Activated CD8-positive, alpha-beta memory T cell treated with anti-CD3 and anti-CD28 coated beads for 48 hours (primary cell): ENCODE measurements around the gene RANBP17.
"Not testable (repeated sequence)": the region's sequence is repeated elsewhere in the genome, so short reads cannot be mapped to it uniquely, and the experiment has no call there.

Source experiments
- DNase-seq, 3 experiments: peaks; one replicate each; pipeline ENCODE4 v3.0.0-alpha.2; 2020; ENCODE audit warnings: low read depth in 2 of 3, low spot score in 2 of 3

Gene RANBP17

DNA sequence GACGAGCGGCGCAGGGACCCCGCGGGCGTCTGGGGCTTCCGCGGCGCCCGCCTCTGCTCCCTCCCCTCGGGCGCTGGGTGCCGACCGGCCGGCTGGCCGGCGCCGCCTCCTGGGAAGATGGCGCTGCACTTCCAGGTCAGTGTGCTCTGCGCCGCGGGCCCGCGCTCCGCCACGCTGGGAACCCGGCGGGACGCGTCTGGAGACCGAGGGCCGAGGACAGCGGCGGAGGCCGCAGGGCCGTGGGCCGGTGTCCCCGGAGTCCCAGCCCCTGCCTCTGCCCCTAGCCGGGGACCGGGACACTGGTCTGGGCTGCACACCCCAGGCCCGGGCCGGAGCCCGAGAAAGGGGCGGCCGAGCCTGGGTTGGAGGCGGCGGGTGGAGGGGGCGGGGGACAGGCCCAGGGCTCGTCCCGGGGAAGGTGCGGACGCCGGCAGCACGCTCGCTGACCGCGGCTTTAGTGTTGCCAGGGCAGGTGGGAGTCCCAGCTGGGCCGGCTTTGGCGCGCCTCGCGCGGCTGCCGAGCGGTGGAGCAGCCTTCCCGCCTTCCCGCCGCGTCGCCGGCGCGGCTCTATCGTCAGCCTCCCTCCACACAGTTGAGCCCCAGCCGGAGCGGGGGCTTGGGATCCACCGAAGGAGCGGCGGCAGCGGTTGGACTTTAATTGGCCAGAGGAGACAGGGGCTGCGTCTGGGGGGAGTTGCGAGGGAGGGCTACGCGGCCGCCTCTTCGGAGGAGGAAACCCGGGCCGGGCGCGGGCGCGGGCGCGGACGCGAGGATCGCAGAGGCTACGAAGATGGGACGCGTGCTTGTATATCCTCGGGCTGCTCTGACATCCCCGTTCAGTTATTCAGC lies at the start of gene RANBP17:
TSS of gene RANBP17 (plus strand) at position 102 of the 850 bp plus-strand sequence.
- DNase-seq: no peak

DNA sequence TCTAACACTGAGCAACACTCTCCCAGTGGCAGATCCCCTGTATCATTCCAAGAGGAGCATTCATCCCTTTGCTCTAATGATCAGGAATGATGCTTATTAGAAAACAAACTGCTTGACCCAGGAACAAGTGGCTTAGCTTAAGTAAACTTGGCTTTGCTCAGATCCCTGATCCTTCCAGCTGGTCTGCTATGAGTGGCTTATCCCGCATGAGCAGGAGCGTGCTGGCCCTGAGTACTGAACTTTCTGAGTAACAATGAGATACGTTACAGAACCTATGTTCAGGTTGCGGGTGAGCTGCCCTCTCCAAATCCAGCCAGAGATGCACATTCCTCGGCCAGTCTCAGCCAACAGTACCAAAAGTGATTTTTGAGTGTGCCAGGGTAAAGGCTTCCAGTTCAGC lies 48.6 kb upstream of the RANBP17 start:
- DNase-seq: no peak

DNA sequence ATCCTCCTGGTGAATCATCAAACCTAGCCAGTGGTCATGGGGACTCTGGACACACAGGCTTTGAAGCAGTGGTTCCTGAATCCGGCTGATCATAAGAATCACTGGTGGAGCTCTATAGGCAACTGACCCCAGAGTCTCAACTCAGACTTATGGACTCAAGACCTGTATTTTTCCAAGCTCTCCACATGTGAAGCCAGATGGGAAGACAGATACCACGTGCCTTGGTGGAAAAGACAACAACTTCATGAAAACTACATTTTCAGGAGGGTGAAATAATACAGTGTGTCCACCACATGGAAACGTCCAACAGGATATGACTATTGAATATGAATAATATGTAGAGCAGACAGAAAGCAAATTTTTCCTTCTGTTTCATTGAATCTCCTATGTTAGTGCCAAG lies 44.6 kb upstream of the RANBP17 start:
- no peak for DNase-seq

DNA sequence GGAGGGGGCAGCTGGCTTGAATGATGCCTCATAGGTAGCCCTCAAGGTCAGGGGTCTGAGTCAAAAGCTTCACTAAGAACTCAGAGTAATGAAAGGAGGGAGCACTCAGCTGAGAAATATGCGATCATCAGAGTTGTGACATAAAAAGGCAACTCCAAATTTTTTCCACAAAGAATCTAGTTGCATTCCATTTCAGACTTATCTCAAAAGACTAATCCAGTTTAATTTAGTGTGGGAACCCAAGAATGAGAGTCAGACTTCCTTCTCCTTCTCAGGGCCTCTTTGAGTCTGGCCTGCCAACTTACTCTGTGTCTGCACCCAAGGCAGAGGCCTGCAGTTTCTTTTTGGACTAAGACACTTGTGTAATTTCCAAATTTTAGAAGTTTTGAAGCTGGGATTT lies 43.6 kb upstream of the RANBP17 start:
- DNase-seq: no peak

DNA sequence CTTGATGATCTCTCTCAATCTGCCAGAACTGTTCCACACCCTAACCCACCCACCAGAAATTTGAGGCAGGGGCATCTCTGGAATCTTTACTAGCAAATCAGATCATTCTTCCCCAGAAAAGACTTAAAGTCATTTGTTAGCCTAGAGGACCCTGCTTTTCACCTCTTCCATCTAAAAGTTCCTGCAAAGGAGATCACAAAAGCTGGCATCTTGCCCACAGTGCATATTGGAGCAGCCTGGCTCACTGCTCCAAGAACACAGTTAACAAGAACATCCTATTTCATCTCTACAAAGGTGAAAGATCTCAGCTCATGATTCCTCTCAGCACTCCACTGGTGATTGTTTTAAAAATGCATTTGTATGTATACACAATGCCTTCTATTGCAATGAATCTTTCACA lies 42.0 kb upstream of the RANBP17 start:
- no peak for DNase-seq

DNA sequence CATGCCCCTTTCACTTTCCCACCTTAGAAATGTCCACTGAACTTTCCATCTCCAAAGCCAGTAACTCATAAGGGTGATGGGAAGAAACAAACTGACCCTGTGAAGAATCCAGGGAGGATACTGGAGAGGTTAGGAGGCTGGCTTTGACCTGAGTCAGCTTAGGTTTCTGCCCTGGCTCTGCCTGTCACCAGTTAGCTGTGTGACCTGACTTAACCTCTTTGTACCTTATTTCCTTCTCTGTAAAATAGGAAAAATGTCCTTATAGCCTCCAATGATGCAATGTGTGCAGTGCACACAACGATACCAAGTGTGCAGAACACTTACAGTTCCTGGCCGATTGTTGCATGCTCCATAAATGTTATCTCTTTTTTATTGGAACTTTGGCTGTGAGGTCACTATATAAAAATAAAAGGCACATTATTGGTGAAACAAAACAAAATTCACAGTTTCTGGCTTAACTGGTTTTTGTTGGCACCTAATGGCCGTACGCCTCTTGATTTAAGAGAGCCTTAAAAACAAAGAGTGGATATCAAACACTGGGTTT lies 40.5 kb upstream of the RANBP17 start:
- DNase-seq: no peak

DNA sequence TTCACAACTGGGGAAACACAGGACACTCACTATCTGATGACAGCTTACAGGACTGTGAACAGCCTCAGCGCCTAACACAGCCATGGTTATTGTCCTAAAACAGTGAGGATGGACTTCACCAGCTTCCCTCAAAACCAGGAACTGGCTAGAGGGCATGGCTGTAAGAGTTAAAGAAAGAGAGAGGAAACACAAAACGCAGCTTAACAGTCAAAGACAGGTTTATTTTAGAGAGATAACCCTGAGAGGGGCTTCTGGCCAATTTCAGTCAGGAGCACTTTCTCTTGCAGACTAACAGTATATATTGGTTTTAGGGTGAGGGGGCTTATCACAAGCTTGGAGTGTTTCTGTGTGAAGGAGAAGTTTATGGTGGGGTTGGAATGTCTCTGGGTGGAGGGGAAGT lies 35.7 kb upstream of the RANBP17 start:
- DNase-seq: no peak

DNA sequence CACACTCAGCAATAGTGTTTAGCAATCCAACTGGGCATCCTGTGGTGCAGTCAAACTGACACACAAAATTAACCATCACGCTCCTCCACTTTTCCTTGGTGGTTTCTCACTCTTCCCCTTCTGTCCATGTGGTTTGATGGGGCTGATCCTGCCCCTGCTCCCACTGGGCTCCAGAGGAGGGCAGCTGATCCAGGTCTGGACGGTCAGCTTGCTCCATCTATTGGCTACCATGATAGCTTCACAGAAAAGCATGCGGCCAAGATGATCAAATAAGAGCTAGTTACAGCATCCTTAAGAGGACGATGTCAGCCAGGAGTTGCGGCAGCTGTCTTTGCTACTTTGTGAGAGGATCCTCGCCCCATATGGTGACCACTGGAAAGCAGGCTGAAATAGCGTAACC lies 29.6 kb upstream of the RANBP17 start:
- no peak for DNase-seq

DNA sequence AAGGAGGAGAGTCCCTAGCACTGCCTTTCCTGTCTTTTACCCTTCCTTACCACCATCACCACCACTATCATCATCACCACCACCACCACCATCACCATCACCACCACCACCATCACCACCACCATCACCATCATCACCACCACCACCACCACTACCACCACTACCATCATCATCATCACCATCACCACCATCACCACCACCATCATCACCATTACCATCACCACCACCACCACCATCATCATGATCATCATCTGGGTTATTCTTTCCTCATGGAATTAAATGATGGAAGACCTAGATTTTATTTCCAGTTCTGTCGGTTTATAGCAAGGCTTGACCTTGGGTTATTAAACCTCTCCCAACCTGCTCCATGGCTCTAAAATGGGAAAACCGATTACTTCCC lies 27.8 kb upstream of the RANBP17 start:
- not testable (repeated sequence) for DNase-seq

DNA sequence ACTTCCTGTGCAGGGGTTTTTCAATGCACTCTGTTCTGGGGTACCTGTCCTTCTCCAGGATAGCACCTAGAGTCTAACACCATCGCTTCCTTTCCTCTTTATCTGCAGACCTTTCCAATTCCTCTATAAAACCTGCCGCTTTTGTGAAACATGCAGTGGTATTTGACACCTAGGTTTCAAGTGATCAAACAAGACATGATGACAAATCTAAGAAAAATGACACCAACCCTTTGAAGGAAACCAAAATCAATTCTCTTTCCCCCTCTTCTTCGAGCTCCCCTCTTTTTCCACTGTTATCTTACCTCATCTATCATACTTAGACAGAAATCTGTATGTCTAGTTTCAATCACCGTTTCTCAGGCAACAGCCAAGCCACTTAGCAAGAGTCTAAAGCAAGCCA lies 25.6 kb upstream of the RANBP17 start:
- DNase-seq: no peak

DNA sequence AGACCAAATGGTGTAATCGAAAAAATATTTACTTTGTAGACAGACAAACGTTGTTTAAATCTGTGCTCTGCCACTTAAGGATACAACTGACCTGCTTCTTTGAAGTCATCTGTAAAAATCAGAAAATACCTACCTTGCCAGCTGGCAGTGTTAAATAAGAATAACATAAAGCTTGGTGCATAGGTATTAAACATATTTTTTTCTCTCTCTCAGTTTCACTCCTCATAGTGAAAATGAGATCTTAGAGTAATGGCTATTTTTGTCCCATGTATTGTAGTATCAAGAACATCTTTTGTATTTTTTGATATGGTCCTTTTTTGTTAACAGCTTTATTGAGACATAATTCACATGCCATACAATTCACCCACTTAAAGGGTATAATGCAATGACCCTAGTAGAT lies 17.9 kb upstream of the RANBP17 start:
- no peak for DNase-seq

DNA sequence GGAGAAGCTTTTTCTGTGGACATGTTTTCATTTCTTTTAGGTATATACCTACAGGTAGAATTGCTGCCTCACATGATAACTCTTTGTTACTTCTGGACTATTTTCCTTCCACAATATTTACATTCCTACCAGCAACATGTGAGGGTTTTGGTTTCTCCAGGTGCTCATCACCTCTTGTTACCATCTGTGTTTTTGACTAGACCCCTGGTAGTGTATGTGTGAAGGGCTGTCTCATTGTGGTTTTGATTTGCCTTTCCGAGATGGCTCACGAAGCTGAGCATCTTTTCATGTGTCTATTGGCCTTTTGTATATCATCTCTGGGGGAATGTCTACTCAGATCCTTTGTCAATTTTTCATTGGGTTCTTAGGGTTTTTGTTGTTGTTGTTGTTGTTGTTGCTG lies 17.2 kb upstream of the RANBP17 start:
- no peak for DNase-seq

DNA sequence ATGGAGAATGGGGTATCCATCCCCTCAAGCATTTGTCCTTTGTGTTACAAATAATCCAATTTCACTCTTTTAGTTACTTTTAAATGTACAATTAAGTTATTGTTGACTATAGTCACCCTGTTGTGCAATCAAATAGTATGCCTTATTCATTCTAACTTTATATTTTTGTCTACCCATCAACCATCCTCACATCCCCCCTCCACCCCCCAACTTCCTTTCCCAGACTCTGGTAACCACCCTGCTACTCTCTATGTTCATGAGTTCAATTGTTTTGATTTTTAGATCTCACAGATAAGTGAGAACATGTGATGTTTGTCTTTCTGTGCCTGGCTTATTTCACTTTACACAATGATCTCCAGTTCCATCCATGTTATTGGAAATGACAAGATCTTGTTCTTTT lies 15.4 kb upstream of the RANBP17 start:
- DNase-seq: no peak

DNA sequence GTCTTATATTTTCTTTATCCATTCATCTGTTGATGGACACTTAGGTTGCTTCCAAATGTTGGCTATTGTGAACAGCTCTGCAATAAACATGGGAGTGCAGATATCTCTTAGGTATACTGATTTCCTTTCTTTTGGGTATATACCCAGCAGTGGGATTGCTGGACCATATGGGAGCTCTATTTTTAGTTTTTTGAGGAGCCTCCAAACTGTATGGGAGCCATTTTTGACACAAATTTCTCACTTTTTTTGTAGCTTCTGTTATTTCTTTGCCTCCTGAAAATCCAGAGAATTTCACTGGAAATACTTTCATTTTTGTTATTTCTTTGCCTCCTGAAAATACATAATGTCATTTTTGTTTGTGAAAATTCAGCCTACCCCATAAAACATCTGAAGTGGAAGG lies 15.0 kb upstream of the RANBP17 start:
- no peak for DNase-seq

DNA sequence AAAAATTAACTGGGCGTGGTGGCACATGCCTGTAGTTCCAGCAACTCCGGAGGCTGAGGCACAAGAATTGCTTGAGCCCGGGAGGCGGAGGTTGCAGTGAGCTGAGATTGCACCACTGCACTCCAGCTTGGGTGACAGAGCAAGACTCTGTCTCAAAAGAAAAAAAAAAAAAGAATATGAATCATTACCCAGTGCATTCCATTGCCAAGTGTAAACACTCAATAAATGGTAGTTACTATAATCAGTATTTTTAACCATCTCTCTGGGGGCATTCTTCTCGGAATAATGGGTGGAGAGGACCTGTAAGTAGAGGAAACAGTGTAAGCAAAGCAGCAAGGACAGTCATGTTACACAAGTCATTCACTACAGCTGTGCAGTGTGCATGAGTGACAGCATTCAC lies 13.8 kb upstream of the RANBP17 start:
- DNase-seq: no peak

DNA sequence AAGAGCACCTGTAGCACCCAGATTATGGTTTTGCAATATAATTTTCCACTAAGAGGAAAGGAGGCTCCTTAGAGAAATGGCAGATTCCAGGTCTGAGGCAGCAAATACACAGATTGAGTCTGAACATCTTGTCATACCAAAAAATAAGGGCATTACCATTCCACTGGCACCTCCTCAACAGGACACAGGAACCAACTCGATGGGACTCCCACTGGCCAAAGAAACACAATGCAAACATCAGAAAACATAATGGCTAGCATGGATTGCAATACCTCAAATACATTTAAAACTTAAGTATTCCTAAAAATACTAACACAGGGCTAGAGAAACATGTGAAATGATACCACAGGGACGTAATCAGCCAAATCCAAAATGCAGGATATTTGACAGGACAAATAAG lies 12.4 kb upstream of the RANBP17 start:
- no peak for DNase-seq

DNA sequence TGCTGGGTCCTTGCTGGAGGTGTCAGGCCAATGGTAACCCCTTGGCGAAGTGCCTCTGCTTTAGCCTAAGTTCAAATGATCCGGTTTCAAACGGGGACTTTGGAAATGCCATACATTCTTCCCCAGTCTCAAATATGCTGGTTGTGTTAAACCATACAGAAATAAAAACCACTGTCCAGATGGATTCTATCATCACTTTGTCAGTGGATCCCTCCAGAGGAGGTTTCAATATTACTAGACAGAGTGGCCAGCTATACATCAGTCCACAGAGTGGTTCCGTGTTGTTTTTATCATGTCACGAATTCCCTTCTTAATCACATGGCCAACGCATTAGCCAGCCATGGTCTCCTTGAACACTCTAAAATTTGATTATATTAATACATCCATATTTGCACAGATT lies 7.3 kb upstream of the RANBP17 start:
- no peak for DNase-seq

DNA sequence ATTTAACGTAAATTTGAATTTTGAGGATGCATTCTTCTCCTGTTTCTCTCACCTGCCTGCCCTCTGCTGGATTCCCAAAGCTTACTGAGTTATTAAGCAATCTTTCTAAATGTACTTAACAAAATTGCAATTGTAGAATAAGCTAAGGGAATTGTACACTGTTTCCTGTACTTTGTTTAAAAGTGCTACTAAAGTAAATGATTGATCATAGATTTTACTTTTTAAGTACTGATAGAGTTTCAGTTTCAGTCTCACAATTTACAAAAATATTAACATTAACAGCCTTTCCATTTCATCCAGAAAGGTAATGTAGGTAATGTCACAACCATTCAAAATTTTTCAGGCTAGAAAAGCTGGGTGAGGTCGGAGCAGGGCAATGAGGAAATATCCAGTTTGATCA lies 4.8 kb upstream of the RANBP17 start:
- no peak for DNase-seq

DNA sequence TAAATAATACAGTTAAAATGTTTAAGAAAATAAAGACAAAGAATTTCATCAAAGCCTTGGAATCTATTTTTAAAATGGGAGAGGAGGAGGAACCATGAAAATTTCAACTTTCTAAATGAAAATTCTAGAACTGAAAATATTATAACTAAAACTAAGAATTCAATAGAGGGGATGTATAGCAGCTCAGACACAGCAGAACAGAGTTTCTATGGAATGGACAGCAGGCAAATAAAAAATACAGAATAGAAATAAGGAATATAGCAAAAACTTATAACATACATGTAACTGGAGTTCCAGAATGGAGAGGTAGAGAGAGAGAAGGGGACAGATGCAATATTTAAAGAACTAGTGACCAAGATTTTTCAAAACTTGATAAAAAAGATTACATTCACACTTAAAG lies 1.4 kb upstream of the RANBP17 start:
- DNase-seq: no peak

DNA sequence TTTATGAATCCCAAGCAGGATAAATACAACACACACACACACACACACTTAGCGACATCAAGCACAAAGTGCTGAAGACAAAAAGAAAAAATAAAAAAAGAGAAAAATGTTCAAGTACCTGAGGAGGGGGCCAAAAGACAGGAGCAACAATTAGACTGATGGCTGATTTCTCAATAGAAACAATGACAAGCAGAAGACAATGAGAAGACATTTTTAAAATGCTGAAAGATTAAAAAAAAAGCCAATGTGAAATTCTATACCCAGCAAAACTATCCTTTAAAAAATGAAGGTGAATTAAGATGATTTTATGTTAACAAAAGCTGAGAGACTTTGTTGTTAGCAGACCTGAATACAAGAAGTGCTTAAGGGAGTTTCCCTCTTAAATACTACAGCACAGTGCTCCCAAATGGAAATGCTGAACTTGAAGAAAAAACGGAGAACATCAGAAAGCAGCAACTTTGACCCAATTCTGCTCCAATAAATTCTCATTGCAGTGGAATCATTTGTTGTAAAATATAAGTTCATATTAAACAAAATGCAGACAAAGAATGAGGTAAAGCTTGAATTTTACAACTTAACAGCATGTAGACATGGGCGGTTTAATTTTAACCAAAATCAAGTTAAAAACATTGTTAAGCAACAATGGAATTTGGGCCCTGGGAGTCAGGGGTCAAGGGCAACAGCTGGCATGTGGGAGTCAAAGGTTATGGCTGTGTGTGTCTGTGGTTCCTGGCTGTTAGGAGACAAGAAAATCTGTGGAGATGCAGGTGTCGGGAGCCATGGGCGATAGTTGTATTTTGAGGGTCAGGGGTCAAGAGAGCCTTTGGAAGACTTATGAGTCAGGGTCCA lies 776 bp upstream of the RANBP17 start:
- no peak for DNase-seq

DNA sequence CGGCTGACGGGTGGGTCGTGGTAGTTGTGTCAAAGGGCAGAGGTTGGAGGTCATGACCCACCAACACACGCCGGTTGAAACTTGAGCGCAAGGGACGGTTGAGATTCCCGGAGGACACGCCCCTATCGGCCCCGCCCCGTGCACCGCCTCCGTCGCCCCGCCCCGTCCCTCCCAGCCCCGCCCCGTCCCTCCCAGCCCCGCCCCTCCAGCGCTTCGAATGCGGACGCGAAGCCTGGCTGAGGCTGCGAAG lies 226 bp upstream of the RANBP17 start:
- no peak for DNase-seq

DNA sequence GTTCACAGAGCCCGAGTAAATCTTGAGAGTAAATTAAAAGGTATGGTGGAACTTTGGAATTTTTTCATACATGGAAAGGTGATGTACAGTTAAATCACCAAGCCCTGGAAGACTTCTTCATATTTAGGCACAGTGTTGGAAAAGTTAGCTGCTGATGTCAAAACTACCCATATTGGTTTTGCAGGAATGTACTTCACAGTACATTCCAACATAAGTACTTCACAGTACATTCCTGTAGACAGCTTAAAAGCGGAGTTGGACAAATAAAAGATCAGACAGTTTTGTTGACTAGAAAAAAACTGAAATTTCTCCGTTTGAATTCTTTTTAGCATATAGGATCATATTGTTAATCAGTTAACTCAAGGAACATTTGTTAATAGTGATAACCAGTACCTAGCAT lies 1.8 kb downstream of the RANBP17 start:
- DNase-seq: no peak

DNA sequence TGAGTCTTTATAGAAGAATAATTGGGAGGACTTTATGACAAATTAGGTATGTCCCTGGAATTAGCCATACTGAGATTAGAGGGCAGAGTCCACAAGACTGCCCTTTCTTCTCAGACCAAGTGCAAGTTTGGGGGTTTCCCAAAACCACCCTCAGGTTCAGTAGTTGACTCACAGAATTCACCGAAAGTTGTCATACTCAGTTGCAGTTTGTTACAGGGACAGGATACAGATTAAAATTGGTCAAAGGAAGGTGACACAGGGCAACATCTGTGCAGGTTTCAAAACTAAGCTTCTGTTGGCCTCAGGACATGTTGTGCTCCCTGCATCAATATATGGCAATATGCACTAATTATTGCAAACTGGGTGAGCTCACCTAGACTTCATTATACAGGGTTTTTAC lies 3.8 kb downstream of the RANBP17 start:
- DNase-seq: no peak
